ENCODE measurements around the gene CUX1.
"Not testable (repeated sequence)": the region's sequence is repeated elsewhere in the genome, so short reads cannot be mapped to it uniquely, and the experiment has no call there.

Gene CUX1

GRCh38 chr7:102042796-102043195 is 225.4 kb downstream of the CUX1 start:
- not testable (repeated sequence) for DNase-seq

- no peak for DNase-seq
These were observed 227.2 kb downstream of the CUX1 start for GRCh38 chr7:102044641-102044983.

DNA sequence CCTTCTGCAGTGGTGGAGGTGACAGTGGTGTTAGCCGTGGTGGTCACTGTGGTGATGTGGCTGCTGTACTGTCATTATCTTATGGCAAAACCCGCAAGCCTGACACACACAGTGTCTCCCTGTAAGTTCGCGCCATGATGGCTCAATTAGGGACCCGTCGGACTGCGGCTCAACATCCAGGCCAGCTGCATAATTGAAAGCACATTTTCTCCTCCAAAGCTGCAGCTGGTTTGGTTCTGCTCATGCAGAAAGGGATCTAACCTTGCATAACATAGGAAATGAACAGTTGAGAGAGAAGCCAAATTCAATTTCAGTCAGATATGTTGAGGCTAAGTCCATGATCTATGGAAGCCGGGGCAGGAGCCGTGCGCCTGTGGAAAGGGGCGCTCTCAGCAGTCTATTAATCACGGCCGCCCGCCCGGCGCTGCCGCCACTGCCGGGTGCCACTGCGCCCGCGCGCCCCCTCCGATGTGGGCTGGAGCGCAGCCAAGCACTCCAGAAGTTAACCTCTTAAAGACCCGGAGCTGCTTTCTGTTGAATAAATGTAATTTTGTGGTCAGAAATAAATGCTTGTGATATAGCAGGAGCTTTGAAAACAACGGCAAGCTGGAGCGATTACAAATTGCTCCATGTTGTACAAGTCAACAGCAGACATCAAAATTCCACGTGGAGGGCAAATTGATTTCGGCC is 227.7 kb downstream of the CUX1 start:
- peak in 38 of 51 donors; percentile 7 to 72 (median 36) for DNase-seq

GRCh38 chr7:102045681-102046372 is 228.4 kb downstream of the CUX1 start:
- DNase-seq, result no peak

DNA sequence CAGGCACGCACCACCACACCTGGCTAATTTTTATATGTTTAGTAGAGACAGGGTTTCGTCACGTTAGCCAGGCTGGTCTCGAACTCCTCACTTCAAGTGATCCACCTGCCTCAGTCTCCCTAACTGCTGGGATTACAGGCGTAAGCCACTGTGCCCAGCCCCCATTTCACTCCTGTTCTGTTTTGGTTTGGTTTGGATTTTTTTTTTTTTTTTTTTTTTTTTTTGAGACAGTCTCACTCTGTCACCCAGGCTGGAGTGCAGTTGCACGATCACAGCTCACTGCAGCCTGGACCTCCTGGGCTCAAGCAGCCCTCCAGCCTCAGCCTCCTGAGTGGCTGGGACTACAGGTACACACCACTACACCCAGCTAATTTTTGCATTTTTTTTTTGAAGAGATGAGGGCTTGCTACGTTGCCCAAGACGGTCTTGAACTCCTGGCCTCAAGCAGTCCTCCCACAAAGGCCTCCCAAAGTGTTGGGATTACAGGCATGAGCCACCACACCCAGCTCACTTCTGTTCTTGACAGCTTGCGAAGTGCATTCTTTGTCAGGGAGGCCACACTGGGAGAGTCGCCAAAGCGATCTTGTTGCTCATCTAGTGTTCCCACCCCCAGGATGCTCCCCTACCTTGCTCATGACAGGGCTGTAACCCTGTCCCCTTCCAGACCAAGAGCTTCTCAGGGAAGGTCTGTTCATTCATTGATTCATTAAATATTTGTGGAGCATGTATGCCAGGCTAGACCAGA is 229.1 kb downstream of the CUX1 start:
- no peak for DNase-seq

DNA sequence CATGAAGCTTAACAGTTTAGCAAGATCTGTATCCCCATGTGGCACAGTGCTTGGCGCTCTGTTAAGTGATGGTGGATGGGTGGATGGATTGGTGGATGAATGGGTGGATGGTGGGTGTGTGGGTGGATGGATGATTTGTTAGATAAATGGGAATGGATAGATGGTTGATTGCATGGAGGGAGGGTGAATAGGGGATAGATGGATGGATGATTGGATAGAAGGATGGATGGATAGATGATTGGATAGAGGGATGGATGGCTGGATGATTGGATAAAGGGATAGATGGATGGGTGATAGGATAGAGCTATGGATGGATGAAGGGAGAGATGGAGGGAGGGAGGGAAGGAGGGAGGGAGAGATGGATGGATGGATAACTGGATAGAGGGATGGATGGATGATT is 229.7 kb downstream of the CUX1 start:
- no peak for DNase-seq

DNA sequence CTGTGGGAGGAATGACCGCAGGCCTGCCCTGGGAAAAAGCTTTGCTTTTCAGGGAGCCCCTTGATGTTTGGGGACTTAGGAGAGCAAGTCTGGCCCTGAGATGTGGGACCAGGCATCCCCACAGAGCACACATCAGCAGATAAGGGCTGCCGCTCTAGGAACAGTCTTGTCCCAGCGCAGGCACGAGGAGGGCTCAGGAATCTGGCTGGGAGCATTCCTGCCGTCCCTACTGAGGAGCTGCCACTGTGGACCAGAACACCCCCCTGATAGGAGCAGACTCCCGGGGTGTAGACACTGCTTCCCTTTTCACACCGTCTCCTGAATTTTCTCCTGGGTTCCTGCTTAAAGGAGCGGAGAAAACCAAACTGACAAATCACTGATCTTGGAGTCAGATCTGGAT is 232.3 kb downstream of the CUX1 start:
- DNase-seq, result no peak

- no peak for DNase-seq
These were observed 233.5 kb downstream of the CUX1 start for GRCh38 chr7:102050864-102051460.

DNA sequence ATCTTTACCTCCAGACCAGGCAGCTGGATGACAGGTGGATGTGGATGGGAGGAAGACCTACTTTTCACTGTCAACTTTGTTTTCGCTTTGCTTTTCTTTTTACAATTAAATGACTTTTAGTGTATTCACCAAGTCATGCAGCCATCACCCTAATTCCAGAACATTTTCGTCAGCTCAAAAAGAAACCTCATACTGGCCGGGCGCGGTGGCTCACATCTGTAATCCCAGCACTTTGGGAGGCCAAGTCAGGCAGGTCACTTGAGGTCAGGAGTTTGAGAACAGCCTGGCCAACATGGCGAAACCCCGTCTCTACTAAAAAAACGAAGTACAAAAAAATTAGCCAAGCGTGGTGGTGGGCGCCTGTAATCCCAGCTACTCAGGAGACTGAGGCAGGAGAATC is 234.3 kb downstream of the CUX1 start:
- not testable (repeated sequence) for DNase-seq

- DNase-seq, result no peak
These were observed 236.7 kb downstream of the CUX1 start for GRCh38 chr7:102054158-102054557.

GRCh38 chr7:102055181-102055976 is 238.0 kb downstream of the CUX1 start:
- no peak for DNase-seq

DNA sequence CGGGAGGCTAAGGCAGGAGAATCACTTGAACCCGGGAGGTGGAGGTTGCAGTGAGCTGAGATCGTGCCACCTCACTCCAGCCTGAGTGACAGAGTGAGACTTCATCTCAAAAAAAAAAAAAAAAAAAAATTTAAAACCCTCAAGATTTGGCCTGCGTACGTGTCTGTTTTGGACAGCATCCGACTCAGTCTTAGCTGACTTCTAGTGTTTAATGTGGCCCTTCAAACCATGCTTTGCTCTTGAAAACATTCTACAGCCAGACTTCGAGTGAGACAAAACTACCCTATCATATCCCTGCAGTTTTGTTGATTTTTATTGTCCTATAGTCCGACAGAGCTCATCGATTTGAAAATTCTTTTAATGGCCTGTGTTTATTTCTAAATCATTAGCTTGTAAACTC is 242.1 kb downstream of the CUX1 start:
- DNase-seq, result no peak

DNA sequence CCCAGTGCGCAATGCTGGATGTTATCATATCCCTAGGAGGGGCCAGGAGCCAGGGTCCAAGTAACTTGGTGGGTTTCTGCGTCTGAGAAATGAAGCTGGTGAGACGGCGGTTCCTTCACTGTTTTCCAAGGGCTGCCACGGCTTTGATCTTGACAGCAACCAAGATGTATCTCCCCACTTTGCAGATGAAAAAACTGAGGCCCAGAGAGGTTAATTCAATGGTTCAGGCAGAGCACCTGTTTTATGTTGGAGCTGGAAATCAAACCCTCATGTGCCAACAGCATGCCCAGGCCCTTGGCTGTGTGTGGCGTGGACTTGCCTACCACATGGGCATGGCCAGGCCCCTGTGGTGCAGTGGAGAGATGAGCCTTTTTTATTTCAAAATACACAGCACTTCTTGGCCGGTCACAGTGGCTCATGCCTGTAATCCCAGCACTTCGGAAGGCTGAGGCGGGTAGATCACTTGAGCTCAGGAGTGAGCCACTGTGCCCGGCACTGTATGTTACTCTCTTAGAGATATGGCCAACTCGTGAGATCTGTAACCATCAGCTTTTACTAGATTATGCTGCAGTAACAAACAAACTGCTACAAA is 244.0 kb downstream of the CUX1 start:
- no peak for DNase-seq

- no peak for DNase-seq
These were observed 244.6 kb downstream of the CUX1 start for GRCh38 chr7:102061981-102062390.

- DNase-seq, result no peak
These were observed 246.3 kb downstream of the CUX1 start for GRCh38 chr7:102063690-102064180.

DNA sequence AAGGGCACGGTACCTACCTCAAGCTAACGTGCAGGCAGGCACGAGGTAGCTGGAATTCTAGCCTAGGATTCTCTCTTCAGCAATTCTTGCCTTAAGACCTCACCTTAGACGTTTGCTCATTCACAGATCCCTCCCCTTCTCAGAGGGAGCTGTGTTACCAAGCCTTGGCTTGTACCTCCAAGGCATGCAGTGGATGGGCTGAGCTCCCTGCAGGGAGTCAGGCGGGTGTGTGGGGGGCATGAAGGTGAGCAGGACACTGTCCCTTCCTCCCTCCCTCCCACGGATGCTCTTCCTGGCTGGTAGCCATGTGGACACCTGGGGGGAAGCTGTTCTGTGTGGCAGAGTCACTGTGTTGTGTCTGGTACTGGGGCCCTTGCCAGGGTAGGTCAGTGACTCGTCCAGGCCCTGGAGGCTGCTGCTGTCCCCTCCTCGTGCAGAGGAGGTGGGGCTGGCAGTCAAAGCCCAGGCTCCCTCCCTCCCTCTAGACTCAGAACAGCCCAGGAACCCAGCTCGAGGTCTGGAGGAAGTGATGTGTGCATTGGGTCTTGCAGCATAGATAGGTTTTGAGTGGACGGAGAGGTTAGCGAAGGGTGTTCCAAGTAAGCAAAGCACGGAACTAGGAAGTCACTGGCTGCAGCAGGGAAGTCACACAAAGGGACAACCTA is 247.1 kb downstream of the CUX1 start:
- DNase-seq, result peak in 2 of 51 donors; percentile 8 to 35

GRCh38 chr7:102065226-102065625 is 247.8 kb downstream of the CUX1 start:
- no peak for DNase-seq

GRCh38 chr7:102066476-102066875 is 249.1 kb downstream of the CUX1 start:
- DNase-seq, result no peak

- DNase-seq, result no peak
These were observed 251.4 kb downstream of the CUX1 start for GRCh38 chr7:102068846-102069245.

DNA sequence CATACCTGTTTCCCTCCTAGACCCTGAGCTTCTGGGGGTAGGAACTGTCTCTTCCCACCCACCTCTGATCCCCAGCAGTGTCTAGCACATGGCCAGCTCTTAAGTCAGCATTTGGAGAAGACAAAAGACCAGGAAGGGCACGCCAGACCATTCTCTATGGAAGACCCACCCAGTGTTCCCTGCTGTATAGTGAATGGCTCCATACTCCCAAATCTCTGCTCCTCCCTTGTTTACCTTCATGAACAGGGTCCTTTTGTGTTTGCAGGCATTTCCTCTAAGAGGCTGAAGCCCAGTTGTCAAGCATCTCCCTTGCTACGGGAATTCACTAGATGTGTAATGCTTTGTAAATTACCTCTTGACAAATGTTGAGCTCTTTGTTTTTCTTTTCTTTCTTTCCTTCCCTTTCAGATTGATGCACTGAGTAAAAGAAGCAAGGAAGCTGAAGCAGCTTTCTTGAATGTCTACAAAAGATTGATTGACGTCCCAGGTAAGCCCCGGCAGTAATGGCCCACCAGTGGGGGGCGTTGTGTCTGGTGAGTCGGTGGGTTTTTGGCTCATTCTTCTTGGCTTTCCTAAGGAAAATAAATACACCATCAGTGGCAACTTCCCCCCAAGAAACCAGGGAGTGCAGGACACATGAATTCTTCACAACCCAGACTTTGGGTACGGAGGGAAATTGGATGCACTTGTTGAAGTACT is 252.7 kb downstream of the CUX1 start:
- DNase-seq, result no peak

Data from hypothalamus (tissue), 51 donors.